Body of pancreas (tissue), 4 donors: ENCODE data around the gene B3GLCT.

Source experiments
- CTCF ChIP-seq, 7 experiments: fragments of 450-650 bp in 4 of 7; fragments of 200-600 bp in 3 of 7; sonication (generic) in 3 of 7; IDR thresholded peaks; one replicate each; pipeline ENCODE4 v1.5.1; 2016 to 2019; ENCODE audit warnings: antibody characterized with exemption in 7 of 7
- POLR2A ChIP-seq, 3 donors: fragments of 450-650 bp; IDR thresholded peaks; one replicate each; pipeline ENCODE4 v1.6.1; 2016; ENCODE audit warnings: antibody characterized with exemption in 3 of 3, mild to moderate bottlenecking in 2 of 3

GRCh38 chr13:31250435-31250834, 50.7 kb downstream of the B3GLCT start:
- TF ChIP-seq CTCF (IDR thresholded peaks at IDR 0.05) (no peak), POLR2A (IDR thresholded peaks at IDR 0.05) (no peak)
